Brain microvascular endothelial cell (primary cell): ENCODE measurements around the gene KCTD20.
"Not testable (repeated sequence)": the region's sequence is repeated elsewhere in the genome, so short reads cannot be mapped to it uniquely, and the experiment has no call there.

Experiments
- DNase-seq: peaks from one replicate; pipeline ENCODE4 v3.0.0-alpha.2; 2020
- H3K27ac ChIP-seq: fragments of 250-450 bp; sonication (Bioruptor Pico); 2 replicates; pipeline ENCODE4 v1.5.1; 2020; ENCODE audit warnings: mild to moderate bottlenecking, moderate library complexity
- H3K27me3 ChIP-seq: fragments of 250-450 bp; sonication (Bioruptor Pico); replicated peaks from 2 replicates; pipeline ENCODE4 v1.5.1; 2020; ENCODE audit warnings: mild to moderate bottlenecking
- H3K36me3 ChIP-seq: fragments of 250-450 bp; sonication (Bioruptor Pico); replicated peaks from 2 replicates; pipeline ENCODE4 v1.5.1; 2020; ENCODE audit warnings: mild to moderate bottlenecking
- H3K4me3 ChIP-seq: 2 replicates; pipeline ENCODE4 v1.5.1; 2011; ENCODE audit warnings: low read depth, mild to moderate bottlenecking, control low read depth, low read length, moderate library complexity
- in situ Hi-C: cut with HindIII; loops from 2 replicates; pipeline ENCODE4 v1.10.0; 2017; ENCODE audit warnings: low sequenced_read_pairs, low pct_ligation_motif_present
- TF ChIP-seq, protein P1 (sequence below): IDR thresholded peaks from 2 replicates; pipeline ENCODE4 v1.5.1; 2011; ENCODE audit warnings: low read depth, mild to moderate bottlenecking, moderate library complexity, low read length, control low read depth, inconsistent platforms; ENCODE audit errors: missing control alignments

KCTD20 gene

DNA sequence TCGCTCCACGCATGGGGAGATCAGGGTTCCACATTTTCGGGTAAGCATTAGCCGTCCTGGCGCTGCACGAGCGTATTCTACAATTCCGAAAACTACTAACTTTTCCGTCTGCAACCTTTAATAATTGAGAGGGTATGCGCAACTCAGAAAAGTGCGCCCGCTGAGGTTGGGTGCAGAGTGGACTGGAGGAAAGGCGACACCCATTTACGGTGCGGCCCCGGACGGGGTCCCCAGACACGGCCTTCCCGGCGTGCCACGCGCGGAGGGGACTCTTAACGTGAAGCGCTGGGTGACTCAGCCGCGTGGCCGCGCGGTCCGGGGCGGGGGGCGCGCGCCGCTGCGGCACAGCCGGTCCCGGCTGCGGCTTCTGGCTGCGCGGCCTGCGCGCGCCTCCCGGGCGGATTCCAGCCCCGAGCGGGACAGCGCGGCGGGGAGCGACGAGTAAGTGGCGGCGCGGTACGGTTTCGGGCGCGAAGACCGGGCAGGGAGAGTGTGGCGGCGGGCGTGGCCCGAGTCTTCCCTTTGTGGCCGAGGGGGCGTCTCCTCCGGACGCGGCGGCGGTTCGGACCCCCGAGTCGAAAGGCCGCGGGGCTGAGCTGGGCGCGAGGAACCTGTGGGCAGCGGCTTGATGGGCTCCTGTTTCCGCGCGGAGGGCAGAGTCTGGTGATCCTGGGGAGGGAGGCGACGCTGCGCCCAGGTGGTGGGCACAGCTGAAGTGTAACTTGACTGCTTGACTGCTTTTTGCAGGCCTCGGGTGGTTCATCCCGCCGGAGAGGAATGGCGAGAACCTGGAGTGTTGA, at the start of gene KCTD20, which contains the start of gene PXT1:
Gene KCTD20 (plus strand): TSS at position 330 of the 800 bp plus-strand sequence. CDS start 27,098 bp downstream, outside the sequence.
Gene PXT1 (minus strand): TSS at position 184 of the 800 bp plus-strand sequence. CDS start 16,772 bp downstream, outside the sequence.
- in situ Hi-C loops, result no loop called here
- DNase-seq, result peak; percentile 83
- peak within 1 kb of the TSS; percentile 97 for H3K4me3 ChIP-seq
- H3K36me3 ChIP-seq, result no peaks in the 10 kb centered on the region
- TF ChIP-seq, protein P1, sequence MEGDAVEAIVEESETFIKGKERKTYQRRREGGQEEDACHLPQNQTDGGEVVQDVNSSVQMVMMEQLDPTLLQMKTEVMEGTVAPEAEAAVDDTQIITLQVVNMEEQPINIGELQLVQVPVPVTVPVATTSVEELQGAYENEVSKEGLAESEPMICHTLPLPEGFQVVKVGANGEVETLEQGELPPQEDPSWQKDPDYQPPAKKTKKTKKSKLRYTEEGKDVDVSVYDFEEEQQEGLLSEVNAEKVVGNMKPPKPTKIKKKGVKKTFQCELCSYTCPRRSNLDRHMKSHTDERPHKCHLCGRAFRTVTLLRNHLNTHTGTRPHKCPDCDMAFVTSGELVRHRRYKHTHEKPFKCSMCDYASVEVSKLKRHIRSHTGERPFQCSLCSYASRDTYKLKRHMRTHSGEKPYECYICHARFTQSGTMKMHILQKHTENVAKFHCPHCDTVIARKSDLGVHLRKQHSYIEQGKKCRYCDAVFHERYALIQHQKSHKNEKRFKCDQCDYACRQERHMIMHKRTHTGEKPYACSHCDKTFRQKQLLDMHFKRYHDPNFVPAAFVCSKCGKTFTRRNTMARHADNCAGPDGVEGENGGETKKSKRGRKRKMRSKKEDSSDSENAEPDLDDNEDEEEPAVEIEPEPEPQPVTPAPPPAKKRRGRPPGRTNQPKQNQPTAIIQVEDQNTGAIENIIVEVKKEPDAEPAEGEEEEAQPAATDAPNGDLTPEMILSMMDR, result no peak
- no peaks in the 10 kb centered on the region for H3K27me3 ChIP-seq
- H3K27ac ChIP-seq, result peak within 1 kb of the TSS; percentile 87

DNA sequence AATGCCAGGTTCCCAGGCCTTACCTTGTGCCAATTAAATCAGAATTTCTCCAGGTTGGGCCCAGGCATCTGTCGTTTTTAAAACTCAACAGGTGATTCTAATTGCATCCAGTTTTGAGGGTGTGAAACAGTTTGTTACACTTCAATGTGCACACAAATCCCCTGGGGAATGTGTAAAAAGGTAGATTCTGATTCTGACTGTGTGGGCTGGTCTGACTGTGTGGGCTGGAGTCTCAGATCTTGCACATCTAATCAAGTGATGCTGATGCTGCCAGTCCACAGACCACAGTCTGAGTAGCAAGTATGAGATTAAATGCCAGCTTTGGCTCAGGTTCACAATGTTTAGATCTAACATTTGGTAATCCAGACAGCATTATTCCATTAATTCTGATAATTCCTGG, 42.8 kb upstream of the KCTD20 start:
- Histone ChIP-seq H3K27ac (no peak overlapping the region), H3K27me3 (no peaks in the 10 kb centered on the region), H3K4me3 (no peak overlapping the region), H3K36me3 (no peaks in the 10 kb centered on the region)
- in situ Hi-C loops, result no loop called here
- no peak for DNase-seq
- TF ChIP-seq, protein P1, result no peak

DNA sequence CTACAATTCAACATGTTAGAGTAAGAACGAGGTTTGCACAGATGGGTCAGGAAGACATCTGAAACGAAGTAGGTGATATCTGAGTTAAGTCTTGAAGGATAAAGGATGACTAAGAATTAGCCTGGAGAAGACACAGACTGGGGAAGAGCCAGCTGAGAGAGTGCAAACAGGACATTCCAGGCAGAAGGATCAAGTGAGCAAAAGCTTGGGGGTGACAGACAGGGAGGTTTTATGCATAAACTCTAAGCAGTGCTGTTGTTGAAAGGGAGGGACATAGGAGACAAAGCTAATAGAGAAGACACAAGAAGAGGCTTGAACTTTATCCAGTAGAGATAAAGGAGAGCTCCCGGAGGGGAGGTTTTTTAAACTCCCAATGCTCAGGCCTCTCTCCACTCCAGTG, 40.3 kb upstream of the KCTD20 start:
- Histone ChIP-seq H3K27me3 (no peaks in the 10 kb centered on the region), H3K36me3 (no peaks in the 10 kb centered on the region), H3K27ac (no peak overlapping the region), H3K4me3 (no peak overlapping the region)
- in situ Hi-C loops, result no loop called here
- TF ChIP-seq, protein P1, result no peak
- no peak for DNase-seq

DNA sequence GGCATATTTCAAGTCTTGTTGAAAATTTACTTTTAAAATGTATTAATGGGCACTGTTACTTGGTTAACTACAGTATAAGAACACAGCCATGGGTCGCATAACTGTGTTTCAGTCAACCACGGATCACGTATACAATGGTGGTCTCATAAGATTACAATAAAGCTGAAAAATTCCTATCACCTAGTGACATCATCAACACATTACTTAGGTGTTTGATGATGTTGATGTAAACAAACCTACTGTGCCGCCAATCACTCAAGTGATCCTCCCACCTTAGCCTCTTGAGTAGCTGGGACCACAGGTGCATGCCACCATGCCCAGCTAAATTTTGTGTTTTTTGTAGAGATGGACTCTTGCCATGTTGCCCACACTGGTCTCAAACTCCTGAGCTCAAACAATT, 38.6 kb upstream of the KCTD20 start:
- Histone ChIP-seq H3K36me3 (no peaks in the 10 kb centered on the region), H3K27me3 (no peaks in the 10 kb centered on the region), H3K4me3 (no peak overlapping the region), H3K27ac (no peak overlapping the region)
- in situ Hi-C loops, result no loop called here
- TF ChIP-seq, protein P1, result no peak
- DNase-seq, result no peak

DNA sequence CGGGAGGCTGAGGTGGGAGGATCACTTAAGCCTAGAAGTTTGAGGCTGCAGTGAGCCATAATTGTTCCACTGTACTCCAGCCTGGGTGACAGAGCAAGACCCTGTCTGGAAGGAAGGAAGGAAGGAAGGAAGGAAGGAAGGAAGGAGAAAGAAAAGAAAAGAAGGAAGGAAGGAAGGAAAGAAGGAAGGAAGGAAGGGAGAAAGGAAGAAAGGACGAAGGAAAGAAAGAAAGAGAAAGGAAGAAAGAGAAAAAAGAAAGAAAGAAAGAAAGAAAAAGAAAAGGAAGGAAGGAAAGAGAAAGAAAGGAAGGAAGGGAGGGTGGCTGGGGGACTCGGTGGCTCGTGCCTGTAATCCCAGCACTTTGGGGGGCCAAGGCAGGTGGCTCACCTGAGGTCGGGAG, 33.1 kb upstream of the KCTD20 start:
- DNase-seq, in situ Hi-C loops, H3K27me3 ChIP-seq, H3K36me3 ChIP-seq, H3K4me3 ChIP-seq, H3K27ac ChIP-seq: not testable (repeated sequence)

DNA sequence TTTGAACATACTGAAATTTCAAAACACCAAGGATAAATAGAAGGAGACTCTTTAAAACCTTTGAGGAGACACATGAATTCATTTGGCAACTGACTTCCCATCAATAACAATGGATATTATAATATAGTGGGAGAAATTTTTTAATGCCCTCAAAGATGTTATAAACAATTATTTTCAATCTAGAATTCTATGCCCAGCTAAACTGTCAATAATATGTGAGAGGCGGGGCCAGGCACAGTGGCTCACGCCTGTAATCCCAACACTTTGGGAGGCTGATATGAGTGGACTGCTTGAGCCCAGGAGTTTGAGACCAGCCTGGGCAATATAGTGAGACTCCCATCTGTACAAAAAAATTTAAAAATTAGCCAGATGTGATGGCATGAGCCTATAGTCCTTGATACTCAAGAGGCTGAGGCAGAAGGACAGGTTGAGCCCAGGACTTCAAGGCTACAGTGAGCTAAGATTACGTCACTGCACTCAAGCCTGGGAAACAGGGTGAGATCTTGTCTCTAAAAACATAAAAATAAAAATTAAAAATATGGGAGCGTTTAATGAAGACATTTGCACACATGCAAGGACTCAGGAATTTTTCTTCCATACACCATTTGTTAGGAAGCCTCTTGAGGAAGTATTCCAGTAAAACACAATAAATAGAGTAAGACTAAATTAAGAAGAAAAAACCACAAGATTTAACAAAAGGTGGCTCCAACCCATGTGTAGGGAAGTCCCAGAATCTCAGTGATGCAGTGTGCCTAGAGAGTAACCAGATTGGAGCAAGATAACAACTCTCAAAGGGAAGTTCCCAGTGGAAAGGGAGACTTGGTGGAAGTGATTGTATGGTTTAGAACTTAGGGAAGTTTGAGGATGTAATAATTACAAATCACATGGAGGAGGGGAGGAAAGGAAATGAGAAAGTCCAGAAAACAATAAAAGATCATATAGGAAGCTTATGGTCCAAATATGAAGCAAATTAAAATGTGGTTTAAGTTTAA, 29.0 kb upstream of the KCTD20 start:
- Histone ChIP-seq H3K27ac (no peak overlapping the region), H3K36me3 (no peaks in the 10 kb centered on the region), H3K27me3 (no peaks in the 10 kb centered on the region), H3K4me3 (no peak overlapping the region)
- TF ChIP-seq, protein P1, result no peak
- no peak for DNase-seq
- in situ Hi-C loops, result no loop called here
